AG08396 (cell line): ENCODE results near the gene OPA3.
"Not testable (repeated sequence)": the region's sequence is repeated elsewhere in the genome, so short reads cannot be mapped to it uniquely, and the experiment has no call there.

Experiments used
- DNase-seq: peaks from one replicate; pipeline ENCODE4 v3.0.0; 2012; ENCODE audit warnings: low spot score, mixed read lengths

The OPA3 gene

DNA sequence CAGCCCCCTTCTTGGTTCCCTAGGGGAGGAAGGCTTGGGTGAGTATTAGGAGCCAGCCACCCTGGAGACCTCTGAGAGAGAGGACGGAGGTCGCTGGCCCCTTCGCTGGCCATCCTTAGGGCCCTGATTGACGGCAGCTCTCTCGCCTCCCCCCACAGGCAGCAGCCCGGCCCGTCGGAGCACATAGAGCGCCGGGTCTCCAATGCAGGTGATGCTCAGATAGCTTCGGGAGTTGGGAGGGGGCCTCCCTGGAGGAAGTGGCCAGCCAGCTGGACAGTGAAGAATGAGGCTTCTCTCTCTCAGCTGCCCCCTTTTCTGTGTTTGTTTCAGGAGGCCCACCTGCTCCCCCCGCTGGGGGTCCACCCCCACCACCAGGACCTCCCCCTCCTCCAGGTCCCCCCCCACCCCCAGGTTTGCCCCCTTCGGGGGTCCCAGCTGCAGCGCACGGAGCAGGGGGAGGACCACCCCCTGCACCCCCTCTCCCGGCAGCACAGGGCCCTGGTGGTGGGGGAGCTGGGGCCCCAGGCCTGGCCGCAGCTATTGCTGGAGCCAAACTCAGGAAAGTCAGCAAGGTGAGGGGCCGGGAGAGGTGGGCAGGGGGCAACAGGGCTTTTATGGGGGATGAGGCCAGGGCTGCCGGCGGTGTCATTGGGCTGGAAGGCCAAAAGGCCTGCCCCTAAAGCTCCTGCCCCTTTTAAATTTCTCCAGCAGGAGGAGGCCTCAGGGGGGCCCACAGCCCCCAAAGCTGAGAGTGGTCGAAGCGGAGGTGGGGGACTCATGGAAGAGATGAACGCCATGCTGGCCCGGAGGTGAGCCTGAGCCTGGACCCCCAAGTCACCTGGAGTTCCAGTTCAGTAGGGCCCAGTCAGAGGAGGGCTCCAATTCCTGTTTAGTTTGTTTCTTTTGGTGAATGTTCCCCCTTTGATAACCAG is 62.3 kb downstream of the OPA3 start:
- no peak for DNase-seq

DNA sequence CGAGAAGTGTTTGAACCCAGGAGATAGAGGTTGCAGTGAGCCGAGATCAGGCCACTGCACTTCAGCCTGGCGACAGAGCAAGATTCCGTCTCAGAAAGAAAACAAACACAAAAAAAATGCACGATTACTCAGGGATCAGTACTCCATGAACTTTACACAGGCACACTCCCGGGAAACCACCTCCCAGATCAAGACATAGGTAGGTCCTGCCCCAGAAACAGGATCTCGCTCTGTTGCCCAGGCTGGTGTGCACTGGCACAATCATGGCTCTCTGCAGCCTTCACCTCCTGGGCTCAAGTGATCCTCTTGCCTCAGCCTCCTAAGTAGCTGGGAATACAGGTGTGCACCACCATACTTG is 66.2 kb downstream of the OPA3 start:
- DNase-seq = no peak

DNA sequence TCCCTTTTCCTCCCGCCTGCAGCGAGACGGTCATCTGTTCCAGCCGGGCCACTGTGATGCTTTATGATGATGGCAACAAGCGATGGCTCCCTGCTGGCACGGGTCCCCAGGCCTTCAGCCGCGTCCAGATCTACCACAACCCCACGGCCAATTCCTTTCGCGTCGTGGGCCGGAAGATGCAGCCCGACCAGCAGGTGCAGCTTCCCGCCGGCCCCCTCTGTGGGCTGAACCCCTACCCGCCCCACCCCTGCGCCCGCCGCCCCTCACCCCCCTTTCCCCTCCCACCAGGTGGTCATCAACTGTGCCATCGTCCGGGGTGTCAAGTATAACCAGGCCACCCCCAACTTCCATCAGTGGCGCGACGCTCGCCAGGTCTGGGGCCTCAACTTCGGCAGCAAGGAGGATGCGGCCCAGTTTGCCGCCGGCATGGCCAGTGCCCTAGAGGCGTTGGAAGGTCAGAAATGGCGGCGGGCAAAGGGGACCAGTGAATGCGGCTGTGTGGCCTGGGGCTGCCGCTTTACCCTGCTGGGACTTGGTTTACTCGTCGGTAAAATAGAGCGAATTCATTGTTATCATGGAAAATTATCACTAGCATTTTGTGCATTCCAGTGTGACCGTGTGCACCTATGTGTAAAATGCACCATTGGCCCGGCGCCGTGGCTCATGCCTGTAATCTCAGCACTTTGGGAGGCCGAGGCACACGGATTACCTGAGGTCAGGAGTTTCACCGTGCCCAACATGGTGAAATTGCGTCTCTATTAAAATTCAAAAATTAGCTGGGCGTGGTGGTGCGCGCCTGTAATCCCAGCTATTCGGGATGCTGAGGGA is 66.7 kb downstream of the OPA3 start:
- DNase-seq = no peak

DNA sequence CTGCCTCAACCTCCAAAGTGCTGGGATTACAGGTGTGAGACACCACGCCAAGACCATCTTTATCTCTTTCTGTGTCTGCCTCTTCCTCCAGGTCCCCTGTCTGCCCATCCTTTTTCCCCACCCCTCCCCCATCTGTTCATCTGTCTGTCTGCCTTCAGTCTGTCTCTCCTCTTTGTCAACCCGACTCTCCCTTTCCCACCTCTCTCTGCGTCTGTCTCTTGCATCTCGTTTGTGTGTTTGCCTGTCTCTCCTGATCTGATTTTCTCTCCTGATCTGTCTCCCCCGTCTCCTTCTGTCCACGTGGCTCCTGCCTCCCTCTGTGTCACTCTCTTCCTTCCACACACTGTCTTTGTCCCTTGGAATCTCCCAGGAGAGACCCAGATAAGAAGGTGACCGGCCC is 67.4 kb downstream of the OPA3 start:
- no peak for DNase-seq

DNA sequence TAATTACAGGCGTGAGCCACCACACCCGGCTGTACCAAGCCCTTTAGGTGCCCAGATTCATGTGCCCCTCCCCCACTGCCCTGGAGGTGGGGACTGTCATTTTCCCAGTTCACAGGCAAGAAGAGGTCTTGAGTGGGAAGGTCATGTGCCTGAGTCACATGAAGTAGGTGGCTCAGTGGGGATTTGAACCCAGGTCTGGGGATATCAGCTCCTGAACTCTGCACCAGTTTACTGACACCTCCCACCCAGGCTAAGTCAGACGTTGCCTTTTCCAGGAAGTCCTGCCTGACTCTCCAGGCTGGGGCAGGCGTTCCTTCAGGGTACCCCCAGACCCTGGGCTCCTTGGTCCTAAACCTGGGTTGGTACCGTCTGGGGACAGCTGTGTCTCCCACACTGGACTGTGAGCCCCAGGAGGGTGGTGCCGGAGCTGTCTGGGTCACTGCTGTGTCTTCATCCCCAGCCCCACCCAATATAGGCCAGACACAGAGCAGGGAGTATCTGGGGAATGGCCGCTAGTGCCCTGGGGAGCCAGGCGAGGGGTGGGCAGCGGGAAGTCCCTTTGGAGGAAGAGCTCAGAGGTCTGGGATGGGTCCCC is 68.7 kb downstream of the OPA3 start:
- no peak for DNase-seq

DNA sequence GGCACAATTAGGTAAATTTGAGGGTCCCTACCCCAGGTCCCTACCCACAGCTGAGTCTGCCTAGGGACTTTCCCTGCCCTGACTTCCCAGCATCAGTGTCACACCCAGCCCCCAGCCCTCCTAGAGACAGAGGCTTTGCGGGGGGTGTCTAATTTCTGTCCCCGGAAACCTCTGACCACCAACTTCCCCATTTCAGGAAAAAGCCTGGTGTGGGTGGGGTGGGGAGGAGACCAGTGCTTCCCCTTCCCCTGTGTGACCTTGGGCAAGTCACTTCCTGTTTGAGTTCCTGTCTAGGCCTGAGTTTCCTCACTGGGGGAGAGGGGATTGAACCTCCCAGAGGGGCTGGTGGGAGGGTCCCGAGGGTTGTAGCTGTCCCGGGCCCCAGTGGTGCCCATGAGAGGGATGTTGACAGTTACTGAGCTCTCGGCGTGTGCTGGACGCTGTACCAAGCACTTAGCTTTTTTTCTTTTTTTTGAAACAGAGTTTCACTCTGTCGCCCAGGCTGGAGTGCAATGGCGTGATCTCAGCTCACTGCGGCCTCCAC is 69.4 kb downstream of the OPA3 start:
- no peak for DNase-seq

DNA sequence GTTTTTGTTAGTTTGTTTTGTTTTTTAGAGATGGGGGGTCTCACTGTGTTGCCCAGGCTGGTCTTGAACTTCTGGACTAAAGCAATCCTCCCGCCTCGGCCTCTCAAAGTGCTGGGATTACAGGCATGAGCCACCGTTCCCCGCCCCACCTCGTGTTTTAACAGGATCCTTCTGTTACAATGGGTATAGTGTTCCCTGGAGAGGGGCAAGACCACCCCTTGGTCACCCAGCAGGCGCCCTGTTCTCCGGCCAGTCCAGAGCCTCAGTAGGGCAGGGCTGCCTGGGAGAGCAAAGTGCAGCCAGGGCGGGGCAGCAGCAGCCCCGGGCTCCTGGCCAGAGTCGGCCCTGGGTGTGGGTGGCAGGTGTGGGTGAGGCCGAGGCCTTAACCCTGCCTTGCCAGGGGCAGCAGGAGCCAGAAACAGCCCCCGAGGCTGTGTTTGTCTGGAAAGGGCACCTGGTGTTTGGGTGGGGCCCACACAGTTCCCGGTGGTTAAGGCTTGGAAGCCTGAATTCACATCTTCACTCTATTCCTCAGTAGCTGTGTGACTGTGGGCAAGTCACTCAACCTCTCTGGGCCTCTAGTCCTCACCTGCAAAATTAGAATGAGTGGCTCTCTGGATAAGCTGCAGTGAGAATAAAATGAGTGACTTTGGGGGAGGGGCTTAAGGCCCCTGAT is 70.1 kb downstream of the OPA3 start:
- DNase-seq = no peak

DNA sequence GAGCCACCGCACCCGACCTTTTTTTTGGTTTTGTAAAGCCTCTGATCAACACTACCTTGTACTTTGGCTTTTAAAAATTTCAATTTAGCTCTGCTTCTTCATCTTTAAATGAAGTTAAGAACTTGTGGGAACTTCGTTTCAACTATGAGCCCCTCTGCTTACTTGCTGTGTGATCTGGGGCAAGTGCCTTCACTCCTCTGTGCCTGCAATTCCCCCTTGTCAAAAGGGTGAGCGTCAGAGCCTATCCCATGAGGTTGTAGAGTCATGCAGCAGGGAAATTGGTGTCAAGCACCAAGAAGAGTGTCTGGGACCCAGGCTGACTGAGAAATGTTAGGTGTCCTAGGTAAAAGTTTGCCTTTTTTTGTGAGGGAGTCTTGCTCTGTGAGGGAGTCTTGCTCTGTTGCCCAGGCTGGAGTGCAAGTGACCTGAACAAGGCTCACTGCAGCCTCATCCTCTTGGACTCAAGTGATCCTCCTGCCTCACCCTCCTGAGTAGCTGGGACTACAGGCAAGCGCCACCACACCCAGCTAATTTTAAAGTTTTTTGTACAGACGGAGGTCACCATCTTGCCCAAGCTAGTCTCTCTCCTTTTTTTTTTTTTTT is 71.6 kb downstream of the OPA3 start:
- DNase-seq = no peak

DNA sequence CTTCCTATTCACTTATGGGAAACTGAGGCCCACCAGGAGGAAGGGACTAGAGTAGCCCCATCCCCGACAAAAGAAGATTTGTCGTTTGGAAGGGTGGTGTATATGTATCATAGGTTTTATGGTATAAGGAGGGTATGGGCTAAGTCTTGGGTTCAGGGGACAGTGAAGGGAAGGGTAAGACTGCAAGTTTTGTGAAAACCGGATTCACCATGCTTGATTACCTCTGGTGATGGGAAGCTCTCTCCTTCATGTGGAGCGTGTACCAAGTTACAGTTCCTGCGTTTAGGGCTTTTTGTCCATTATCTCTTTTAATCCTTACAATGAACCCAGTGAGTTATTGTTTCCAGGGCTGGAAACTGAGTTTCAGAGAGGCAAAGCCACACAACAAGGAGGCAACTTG is 73.5 kb downstream of the OPA3 start:
- no peak for DNase-seq

DNA sequence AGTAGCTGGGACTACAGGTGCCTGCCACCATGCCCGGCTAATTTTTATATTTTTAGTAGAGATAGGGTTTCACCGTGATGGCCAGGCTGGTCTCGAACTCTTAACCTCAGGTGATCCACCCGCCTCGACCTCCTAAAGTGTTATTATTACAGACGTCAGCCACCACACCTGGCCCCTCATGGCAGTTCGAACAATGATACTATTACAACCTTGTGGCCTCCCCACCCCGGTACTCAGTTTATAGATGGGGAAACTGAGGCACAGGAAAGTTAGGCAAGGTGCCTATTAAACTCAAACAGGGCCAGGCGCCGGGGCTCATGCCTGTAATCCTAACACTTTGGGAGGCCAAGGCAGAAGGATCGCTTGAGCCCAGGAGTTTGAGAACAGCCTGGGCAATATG is 74.2 kb downstream of the OPA3 start:
- DNase-seq = not testable (repeated sequence)

DNA sequence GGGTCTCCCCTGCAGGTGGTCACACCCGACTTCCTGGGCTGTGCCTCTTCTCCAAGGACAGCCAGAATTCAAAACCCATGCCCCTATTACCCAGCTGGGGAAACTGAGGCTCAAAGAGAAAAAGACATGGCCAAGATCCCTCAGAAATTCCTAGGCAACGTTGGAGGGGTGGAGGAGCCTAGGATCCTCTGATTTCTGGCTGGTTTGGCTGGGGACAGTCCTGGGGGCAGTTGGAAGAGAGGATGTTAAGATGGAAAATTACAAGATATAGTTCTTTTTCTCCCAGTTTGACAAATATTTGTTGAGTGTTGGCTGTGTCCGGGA is 74.9 kb downstream of the OPA3 start:
- DNase-seq = no peak

DNA sequence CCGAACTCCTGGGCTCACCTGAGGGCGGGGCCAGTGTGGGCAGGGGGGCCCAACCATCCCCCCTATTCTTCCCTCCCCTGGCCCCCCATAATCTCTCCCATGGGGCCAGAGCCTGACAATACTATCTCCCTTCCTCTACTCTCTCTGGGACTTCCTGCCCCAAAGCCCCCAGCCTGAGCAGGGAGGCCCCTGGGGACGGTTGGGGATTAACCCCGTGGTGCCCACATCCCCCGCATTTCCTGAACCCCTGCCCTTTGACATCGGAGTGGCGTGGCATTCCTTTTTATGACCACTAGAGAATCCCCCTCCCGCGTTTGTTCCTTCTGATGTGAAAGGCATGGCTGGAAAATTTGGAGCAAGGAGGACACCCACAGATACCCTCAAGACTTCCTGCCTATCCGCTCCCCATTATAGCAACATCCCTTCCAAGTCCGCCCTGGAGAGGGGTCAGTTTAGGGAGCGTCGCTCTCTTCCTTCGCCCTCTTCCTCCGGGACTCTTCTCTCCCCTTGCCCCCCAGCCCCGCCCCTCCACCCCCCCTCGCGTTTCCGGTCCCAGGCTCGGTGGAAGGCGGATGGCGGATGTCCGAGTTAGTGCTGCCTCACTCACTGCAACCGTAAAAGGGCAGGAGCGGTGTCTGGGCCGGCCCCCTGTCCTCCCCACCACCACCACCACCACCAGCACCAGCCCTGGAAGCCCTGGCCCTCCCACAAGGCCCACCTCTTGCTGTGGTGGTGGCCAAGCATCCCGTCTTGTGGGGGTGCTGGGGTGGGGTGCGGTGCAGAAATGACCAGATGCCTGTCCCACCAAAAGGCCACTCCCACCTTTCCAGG is 75.5 kb downstream of the OPA3 start:
- DNase-seq = peak; percentile 87

DNA sequence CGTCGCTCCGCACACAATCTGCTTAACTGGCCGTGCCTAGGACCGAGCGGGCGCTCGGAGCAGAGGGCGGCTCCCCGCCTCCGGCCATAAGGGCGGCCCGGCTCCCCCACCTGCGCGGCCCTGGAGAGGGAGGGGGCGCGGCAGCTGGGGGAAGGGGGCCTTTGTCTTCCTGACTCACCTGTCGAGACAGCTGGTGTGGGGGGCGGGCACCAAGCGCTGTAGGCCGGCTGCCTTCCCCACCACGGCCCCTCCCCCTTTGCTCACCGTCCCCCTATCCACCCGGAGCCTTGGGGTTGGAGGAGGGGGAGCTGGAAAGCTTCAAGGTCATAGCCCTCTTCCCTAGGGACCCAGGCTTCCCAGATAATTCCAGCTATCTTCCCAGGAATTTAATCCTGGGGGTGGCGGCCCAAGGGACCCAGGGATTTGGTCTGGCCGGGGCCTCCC is 76.2 kb downstream of the OPA3 start:
- DNase-seq = no peak

DNA sequence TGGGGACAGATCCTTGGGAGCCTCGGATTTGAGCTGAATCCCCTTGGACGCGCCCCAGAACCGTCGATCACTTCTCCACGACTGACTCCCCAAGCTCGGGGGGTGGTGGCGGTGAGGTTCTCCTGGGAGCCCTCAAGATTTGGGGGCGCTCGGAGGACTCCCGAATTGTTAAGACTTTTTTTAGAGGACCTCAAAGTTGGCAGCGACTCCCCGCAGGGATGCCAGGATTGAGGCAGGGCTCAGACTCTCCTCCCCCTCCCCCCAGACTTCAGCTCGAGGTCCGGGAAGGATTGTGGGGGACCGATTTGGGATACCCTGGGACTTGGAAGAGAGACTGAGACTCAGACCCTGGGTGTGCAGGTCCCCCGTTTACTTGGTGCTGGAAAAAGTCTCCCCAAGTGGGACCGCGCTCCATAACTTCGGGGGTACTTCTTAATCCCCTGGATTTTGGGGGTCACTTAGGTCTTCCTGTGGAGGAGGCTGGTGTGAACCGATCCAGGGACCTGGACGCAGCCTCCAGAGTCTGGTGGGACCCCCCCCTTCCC is 76.7 kb downstream of the OPA3 start:
- peak; percentile 71 for DNase-seq

DNA sequence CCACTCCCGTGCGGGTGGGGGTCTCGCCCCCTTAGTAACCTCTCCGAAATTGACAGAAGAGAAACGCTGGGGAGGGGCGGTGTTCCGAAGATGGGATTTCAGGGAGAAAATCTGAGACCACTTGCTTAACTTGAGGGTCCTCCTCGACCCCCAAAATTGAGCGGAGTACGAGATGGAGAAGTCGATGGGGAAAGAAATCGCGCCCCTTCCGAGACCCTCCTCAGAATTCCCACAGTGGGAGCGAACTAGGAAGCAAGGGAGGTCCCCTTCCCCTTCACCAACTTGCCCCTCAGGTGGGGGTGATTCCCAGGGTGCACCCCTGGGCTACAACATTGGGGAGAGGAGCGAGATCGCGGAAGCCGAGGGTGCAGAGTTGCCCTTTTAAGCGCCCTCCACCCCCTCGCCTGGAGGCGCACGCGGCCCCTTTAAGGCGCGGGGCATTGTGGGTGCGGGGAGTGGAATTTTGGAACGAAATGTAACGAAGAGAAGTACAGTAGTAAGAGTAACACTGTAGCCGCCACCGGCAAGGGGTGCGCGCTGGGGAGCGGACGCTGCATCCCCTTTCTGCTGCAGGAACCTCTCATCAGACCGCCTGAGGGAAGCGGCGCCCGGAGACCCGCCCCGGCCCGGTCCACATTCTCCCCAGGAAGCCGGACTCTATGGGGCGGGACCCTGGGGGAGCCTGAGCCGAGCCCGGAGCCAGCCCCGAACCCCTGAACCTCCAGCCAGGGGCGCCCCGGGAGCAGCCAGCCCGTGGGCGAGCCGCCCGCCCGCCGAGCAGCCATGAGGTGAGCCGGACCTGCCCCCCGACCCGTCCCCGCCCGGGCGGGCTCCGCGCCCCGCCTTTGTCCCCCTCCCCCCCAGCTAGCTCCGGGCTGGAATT is 77.4 kb downstream of the OPA3 start, which contains the start of gene VASP:
TSS of gene VASP (plus strand) at position 491 of the 883 bp plus-strand sequence. CDS start at position 784, 293 bp downstream.
- peak; percentile 92 for DNase-seq

DNA sequence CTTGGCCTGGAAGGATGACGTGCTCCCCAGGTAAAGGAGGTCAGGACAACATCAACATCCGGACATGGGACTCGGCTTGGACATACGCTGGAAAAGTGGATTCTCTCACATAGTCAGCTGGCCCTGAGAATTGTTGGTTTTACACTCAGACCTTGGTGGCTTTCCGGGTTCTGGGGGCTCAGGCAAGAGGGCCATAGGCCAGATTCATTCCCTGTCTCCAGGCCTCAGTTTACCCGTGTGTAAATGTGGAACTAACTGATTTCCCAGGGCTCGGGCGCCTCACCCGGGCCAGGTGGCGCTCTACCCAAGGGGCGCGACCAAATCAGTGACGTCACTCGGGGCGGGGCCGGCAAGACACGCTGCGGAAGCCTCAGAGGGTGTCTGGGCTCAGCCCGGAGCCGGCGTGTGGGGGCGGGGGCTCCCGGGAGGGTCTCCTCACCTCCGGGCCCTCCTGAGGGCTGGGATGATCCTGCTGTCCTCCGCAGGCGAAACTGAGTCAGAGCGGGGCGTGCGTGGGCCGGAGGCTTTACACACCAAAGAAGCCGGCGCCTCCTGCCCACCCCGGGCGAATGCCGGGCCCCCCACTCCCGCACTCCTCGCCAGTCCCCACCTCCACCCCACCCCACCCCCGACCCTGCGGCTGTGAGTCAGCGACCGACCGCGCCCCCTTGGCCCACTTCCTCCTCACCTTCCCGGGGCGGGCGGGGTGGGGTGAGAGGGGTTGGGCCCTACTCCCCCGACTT is 78.2 kb downstream of the OPA3 start:
- peak; percentile 94 for DNase-seq

DNA sequence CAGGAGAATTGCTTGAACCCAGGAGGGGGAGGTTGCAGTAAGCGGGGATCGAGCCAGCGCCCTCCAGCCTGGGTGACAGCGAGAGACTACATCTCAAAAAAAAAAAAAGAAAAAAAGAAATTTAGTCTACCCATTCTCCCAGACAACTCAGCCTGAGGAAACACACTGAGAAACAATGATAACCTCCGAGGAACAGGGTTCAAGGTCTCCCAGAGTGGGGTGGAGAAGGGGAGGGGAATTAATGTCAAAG is 78.7 kb downstream of the OPA3 start:
- DNase-seq = no peak

DNA sequence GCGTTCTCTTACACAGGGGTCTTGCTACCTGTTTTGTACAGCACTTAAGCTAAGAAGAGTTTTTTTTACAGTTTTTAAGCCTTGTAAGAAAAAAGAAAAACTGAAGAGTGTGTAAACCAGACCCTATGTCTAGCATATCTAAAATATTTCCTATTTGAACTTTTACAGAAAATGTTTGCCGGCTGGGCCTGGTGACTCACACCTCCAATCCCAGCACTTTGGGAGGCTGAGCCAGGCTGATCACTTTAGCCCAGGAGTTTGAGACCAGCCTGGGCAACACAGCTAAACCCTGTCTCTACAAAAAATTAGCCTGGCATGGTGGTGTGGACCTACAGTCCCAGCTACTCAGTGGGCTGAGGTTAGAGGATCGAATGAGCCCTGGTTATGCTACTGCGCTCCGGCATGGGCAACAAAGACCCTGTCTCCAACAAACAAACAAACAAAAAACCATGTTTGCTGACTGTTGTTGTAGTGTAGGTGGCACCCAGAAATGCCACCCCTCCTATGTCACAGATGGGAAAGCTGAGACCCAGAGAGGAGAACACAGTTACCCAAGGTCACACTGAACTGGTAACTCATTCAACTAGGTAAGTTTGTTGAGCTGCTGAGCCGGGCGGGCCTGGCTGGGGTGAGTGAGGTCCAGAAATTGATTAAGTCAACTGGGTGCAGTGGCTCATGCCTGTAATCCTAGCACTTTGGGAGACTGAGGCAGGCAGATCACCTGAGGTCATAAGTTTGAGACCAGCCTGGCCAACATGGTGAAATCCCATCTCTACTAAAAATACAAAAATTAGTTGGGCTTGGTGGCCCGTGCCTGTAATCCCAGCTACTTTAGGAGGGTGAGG is 79.2 kb downstream of the OPA3 start:
- DNase-seq = no peak
